Endothelial cell of umbilical vein (primary cell): Measurements from ENCODE around the gene KRT74. TPM values are rescaled to one million over a fixed set of nuclear protein-coding genes. Genes with fewer than 3 reads are reported as not detected.

Experiments used
- BruUV-seq: library from RNA; stranded (reverse); fragments of 400-500 nt; replicated peaks from 2 replicates; lab custom pipeline; 2021; lab: Mats Ljungman, UMichigan
- CTCF ChIA-PET: fragments of 300-600, 350-600 bp; sonication (Branson Sonifier 250); formaldehyde crosslinking; loops from one replicate; lab custom pipeline; 2021; ENCODE audit warnings: antibody characterized with exemption, inconsistent platforms; lab: Charles Lee
- POLR2A ChIA-PET: fragments of 300-600, 350-600 bp; sonication (Branson Sonifier 250); formaldehyde crosslinking; loops from one replicate; lab custom pipeline; 2021; ENCODE audit warnings: antibody characterized with exemption, inconsistent platforms; lab: Charles Lee
- DNase-seq: peaks from one replicate; pipeline ENCODE4 v3.0.0-alpha.2; 2011; ENCODE audit warnings: low read depth, low spot score
- FAIRE-seq: peaks from 2 replicates; lab custom pipeline; 2011; peaks lifted over from hg19 to GRCh38; lab: Jason Lieb, UNC
- H2AFZ ChIP-seq: 2 replicates; pipeline ENCODE4 v1.6.0; 2012; ENCODE audit warnings: low read depth, low read length, control low read depth, inconsistent platforms
- H3K27ac ChIP-seq: 2 replicates; pipeline ENCODE4 v1.5.1; 2011; ENCODE audit warnings: low read depth, mild to moderate bottlenecking, control low read depth, low read length, moderate library complexity; ENCODE audit not compliant: insufficient read depth
- H3K27me3 ChIP-seq, 2 experiments: 2 replicates each; pipeline versions ENCODE4 v1.6.0 to v1.6.1; 2011; ENCODE audit warnings: low read length in 2 of 2, mixed read lengths in 1 of 2; ENCODE audit not compliant: control insufficient read depth in 2 of 2, insufficient read depth in 2 of 2
- H3K36me3 ChIP-seq, 2 experiments: 2 replicates in 1 of 2; 3 replicates in 1 of 2; pipeline ENCODE4 v1.5.1; 2011; ENCODE audit warnings: low read length in 2 of 2, mild to moderate bottlenecking in 1 of 2, moderate library complexity in 1 of 2; ENCODE audit not compliant: control insufficient read depth in 2 of 2, insufficient read depth in 2 of 2; ENCODE audit errors: extremely low read depth in 1 of 2
- H3K4me1 ChIP-seq: 3 replicates; pipeline ENCODE4 v1.5.1; 2011; ENCODE audit warnings: mild to moderate bottlenecking, low read length; ENCODE audit not compliant: control insufficient read depth, insufficient read depth; ENCODE audit errors: extremely low read depth
- H3K4me2 ChIP-seq: 2 replicates; pipeline ENCODE4 v1.6.1; 2011; ENCODE audit warnings: low read length, control low read depth, mixed read lengths; ENCODE audit not compliant: insufficient read depth
- H3K4me3 ChIP-seq, 3 experiments: fragments of 200-600 bp in 1 of 3; sonication (generic), shearing (Covaris generic) in 1 of 3; replicated peaks in 1 of 3; 2 replicates each; pipeline ENCODE4 v1.5.1; 2011 to 2016; ENCODE audit warnings: control low read depth in 3 of 3, low read length in 3 of 3, mild to moderate bottlenecking in 2 of 3, inconsistent platforms in 1 of 3, low read depth in 1 of 3, moderate library complexity in 1 of 3; ENCODE audit not compliant: insufficient read depth in 1 of 3
- H3K79me2 ChIP-seq: 2 replicates; pipeline ENCODE4 v1.6.0; 2012; ENCODE audit warnings: low read length, inconsistent platforms; ENCODE audit not compliant: control insufficient read depth, insufficient read depth
- H3K9ac ChIP-seq: replicated peaks from 2 replicates; pipeline ENCODE3; 2011; ENCODE audit warnings: low read length, control low read depth; ENCODE audit not compliant: insufficient read depth; ENCODE audit errors: extremely low read depth
- H3K9me1 ChIP-seq: replicated peaks from 3 replicates; pipeline ENCODE4 v1.6.0; 2011; ENCODE audit warnings: mild to moderate bottlenecking, low read length; ENCODE audit not compliant: control insufficient read depth, insufficient read depth; ENCODE audit errors: extremely low read depth
- H3K9me3 ChIP-seq: replicated peaks from 2 replicates; pipeline ENCODE4 v1.5.1; 2012; ENCODE audit warnings: low read length, inconsistent platforms; ENCODE audit not compliant: control insufficient read depth, insufficient read depth
- H4K20me1 ChIP-seq: replicated peaks from 2 replicates; pipeline ENCODE3; 2011; ENCODE audit warnings: mild to moderate bottlenecking, low read length; ENCODE audit not compliant: control insufficient read depth, insufficient read depth; ENCODE audit errors: extremely low read depth
- CTCF ChIP-seq, 2 donors: IDR thresholded peaks; 1 replicate in 1 of 2; 2 replicates in 1 of 2; pipeline ENCODE4 v1.5.1; 2011; ENCODE audit warnings: low read length in 2 of 2, mild to moderate bottlenecking in 2 of 2, moderate library complexity in 2 of 2, control low read depth in 1 of 2, inconsistent platforms in 1 of 2, low read depth in 1 of 2; ENCODE audit not compliant: insufficient read depth in 1 of 2; ENCODE audit errors: extremely low read depth in 1 of 2
- EZH2 ChIP-seq: IDR thresholded peaks from 2 replicates; pipeline ENCODE4 v1.6.1; 2012; ENCODE audit warnings: borderline replicate concordance, low read depth, mild to moderate bottlenecking, moderate library complexity, low read length, inconsistent platforms; ENCODE audit not compliant: severe bottlenecking
- JUN ChIP-seq: IDR thresholded peaks from 2 replicates; pipeline ENCODE4 v1.6.1; 2011; ENCODE audit warnings: borderline replicate concordance, low read depth; ENCODE audit not compliant: insufficient read length, insufficient read depth
- MAX ChIP-seq: IDR thresholded peaks from 2 replicates; pipeline ENCODE4 v1.6.1; 2011; ENCODE audit not compliant: insufficient read depth, insufficient read length
- MYC ChIP-seq: IDR thresholded peaks from one replicate; pipeline ENCODE4 v1.6.1; 2011; ENCODE audit warnings: mild to moderate bottlenecking, low read depth, low read length
- POLR2A ChIP-seq: IDR thresholded peaks from 2 replicates; pipeline ENCODE4 v1.6.1; 2012; ENCODE audit warnings: low read depth, mild to moderate bottlenecking, control low read depth, low read length
- dilution Hi-C: fragments of 300-500 bp; cut with MboI; formaldehyde crosslinking; loops from one replicate; pipeline ENCODE4 v1.15.0; 2019; ENCODE audit warnings: low sequenced_read_pairs; ENCODE audit not compliant: extremely low pct_ligation_motif_present
- intact Hi-C: fragments of 100-400 bp; cut with micrococcal nuclease; formaldehyde crosslinking; loops from one replicate; pipeline ENCODE4 v1.10.0; 2022
- polyA plus RNA-seq, 4 experiments: library from polyadenylated mRNA; depleted of rRNA in 3 of 4; stranded (reverse) in 3 of 4; unstranded in 1 of 4; fragments of >200 nt; gene quantifications; 2 replicates each; pipeline versions ENCODE4 v1.2.1 to v1.2.3, GENCODE V29; 2011 to 2012; ENCODE audit warnings: missing spikeins in 1 of 4
- total RNA-seq: library from RNA; stranded (reverse); gene quantifications from 2 replicates; pipeline ENCODE4 v1.2.3, GENCODE V29; 2021

KRT74 gene
- total and polyA plus RNA-seq, 2 donors (not counting 3 experiments of a cell fraction or from before 2014, with no cell fraction given), result not detected

GRCh38 chr12:52529417-52529816 is 44.2 kb downstream of the KRT74 start:
- Histone ChIP-seq H3K9ac (no peak overlapping the region), H3K4me3 (no peak overlapping the region), H3K4me1 (no peaks in the 10 kb centered on the region), H3K36me3 (no peaks in the 10 kb centered on the region), H3K9me3 (no peaks in the 10 kb centered on the region), H3K27me3 (no peaks in the 10 kb centered on the region), H3K79me2 (no peaks in the 10 kb centered on the region), H3K4me2 (no peak overlapping the region), H4K20me1 (no peaks in the 10 kb centered on the region), H3K27ac (no peak overlapping the region), H3K9me1 (no peaks in the 10 kb centered on the region), H2AFZ (no peak overlapping the region)
- DNase-seq, result no peak
- ChIA-PET CTCF (no interaction called here), POLR2A (no interaction called here)
- no peak for FAIRE-seq
- dilution Hi-C loops (no loop called here), intact Hi-C loops (no loop called here)
- no peak for TF ChIP-seq EZH2
- no peak for TF ChIP-seq JUN
- TF ChIP-seq MYC, result no peak
- TF ChIP-seq MAX, result no peak
- TF ChIP-seq POLR2A, result no peak
- BruUV-seq, result no TSS peak

- no peaks in the 10 kb centered on the region for H3K27me3 ChIP-seq
- no peak overlapping the region for H2AFZ ChIP-seq
- intact Hi-C loops, result no loop called here
- DNase-seq, result no peak
- dilution Hi-C loops, result no loop called here
- no peak overlapping the region for H3K9ac ChIP-seq
- no TSS peak for BruUV-seq
- ChIA-PET CTCF (no interaction called here), POLR2A (no interaction called here)
- no peak overlapping the region for H3K27ac ChIP-seq
- no peaks in the 10 kb centered on the region for H3K36me3 ChIP-seq
- FAIRE-seq, result no peak
- no peaks in the 10 kb centered on the region for H3K9me3 ChIP-seq
- no peaks in the 10 kb centered on the region for H3K9me1 ChIP-seq
- TF ChIP-seq EZH2 (no peak), CTCF (IDR thresholded peaks at IDR 0.05; ENCODE audit: extremely low read depth in 1 of 2, insufficient read depth in 1 of 2, low read depth in 1 of 2, low read length in 2 of 2) (no peak)
- no peaks in the 10 kb centered on the region for H4K20me1 ChIP-seq
- no peak overlapping the region for H3K4me2 ChIP-seq
- H3K4me3 ChIP-seq, result no peak overlapping the region
- no peaks in the 10 kb centered on the region for H3K4me1 ChIP-seq
- no peaks in the 10 kb centered on the region for H3K79me2 ChIP-seq
Measured at GRCh38 chr12:52528641-52529143, 45.0 kb downstream of the KRT74 start.
